Head of caudate nucleus (tissue), 42 donors: ENCODE measurements around the gene CLEC2B.
"Not testable (repeated sequence)": the region's sequence is repeated elsewhere in the genome, so short reads cannot be mapped to it uniquely, and the experiment has no call there.

ENCODE experiments used
- DNase-seq, 42 donors: peaks; one replicate each; pipeline versions ENCODE4 v3.0.0 to v3.0.0-alpha.2; 2020 to 2021; ENCODE audit warnings: mixed read lengths in 7 of 42
- intact Hi-C: fragments of 100-400 bp; cut with DNase I; formaldehyde crosslinking; loops from one replicate; pipeline ENCODE4 v1.15.0; 2022

Gene CLEC2B

DNA sequence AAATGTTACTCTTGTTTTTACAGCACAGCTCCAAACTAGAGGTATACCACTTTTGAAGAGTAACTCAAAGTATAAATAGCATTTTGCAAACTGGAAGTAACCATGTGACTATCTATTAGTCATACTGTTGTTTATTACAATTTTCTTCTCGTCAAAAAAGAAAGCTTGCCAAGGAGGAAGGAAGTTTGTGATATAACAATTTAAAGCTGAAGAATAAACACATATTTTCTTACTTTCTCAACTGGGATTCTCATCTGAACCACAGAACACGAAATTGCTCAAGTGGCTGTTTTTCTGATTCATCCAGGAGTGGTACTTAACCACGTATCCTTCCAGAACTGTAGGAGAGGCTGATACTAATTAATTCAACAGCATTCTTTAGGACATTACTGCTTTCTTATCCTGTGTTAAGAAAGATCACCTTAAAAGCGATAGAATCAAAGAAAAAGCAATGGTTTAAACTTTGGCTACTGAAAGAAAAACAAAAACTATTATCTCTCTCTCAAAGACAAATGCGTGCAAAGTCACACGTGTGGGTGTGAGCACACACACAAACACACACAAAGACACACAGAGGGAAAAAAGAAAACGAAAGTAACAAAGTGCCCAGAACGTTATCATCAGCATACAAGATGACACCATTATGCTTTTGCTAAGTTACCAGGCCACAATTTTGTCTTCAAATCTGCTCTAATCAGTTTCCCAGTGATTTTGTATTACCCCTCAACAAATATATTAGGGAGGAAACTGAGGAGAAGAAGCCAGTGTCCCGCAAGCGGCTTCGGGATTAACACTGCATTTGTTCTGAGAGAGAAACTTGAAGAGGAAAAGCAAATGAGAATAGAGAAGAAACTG lies at the start of gene CLEC2B:
CLEC2B (minus strand) TSS at position 48 of the 855 bp plus-strand sequence.
- intact Hi-C loops, result no loop called here
- DNase-seq, result no peak

DNA sequence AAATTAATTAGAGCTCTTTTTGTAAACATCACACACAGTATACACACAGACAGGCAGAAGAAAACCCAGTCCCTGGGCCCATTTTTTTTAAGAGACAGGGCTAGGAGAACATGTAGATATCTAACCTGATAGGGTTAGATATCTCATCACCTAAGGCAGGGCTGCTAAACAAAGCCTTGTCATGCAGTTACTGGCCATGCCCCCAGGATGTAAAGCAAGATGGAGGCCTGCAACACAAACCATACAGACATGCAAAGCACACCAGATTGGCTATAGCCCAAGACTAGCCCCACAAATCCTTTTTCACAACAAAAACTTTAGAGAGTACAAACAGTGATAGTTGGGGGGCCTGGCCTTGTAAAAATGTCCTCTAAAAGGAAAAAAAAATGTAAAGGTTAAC lies 42.6 kb upstream of the CLEC2B start:
- DNase-seq, result no peak
- intact Hi-C loops, result no loop called here

GRCh38 chr12:9910716-9911421 lies 41.7 kb upstream of the CLEC2B start:
- DNase-seq, result no peak
- intact Hi-C loops, result no loop called here

DNA sequence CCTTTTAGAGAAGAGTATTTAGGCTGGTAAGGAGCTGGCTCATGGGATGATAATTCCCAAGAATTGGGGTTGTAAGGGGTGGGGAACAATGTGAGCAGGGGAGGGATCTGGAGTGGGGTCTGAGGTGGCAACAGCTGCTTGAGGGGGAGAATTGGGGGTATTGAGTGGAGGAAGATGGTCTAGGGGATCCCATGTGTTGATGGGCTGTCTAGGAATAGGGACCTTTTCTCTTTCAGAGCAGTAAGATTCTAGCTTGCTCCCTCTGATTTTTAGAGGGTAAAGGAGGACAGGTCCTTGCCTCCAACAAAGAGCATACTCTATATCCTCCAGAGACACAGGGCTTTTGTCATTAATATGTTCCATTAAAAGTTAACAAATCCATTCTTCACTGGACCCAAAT lies 40.6 kb upstream of the CLEC2B start:
- intact Hi-C loops, result no loop called here
- DNase-seq, result no peak

- no peak for DNase-seq
- intact Hi-C loops, result no loop called here
These were observed 39.2 kb upstream of the CLEC2B start for GRCh38 chr12:9908350-9908749.

DNA sequence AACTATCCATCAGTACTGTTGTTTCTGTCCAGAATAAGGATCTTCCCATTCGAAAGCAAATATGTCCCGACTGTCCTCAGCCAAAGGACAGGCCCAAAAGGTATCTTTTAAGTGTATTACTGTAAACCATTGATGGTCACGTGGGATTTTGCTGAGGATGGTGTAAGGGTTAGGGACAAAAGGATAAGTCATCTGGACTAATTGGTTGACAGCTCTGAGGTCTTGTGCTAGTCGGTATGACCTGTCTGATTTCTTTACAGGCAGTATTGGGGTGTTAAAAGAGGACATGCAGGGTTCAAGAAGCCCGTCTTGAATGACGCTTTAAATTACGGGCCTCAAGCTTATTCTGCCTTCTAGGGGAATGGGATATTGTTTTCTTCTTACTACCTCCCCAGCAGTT lies 38.6 kb upstream of the CLEC2B start:
- no peak for DNase-seq
- intact Hi-C loops, result no loop called here

DNA sequence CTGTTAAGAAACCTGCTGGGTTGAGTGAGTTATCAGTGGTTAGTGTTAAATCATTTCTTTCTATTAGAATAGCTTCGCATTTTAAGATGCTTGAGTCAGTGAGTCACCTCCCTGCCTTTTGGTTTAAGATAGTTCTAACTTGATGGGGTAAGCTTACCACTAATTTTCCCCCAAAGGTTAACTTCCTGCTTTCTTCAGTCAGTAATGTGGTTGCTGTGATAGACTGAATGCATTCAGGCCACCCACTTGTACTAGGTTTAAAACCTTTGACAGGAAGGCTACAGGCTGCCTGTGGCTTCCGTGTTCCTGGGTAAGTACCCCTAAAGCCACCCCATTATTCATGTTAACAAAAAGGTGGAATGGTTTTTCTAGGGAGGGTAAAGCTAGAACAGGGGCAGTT lies 37.7 kb upstream of the CLEC2B start:
- DNase-seq, result no peak
- intact Hi-C loops, result no loop called here

DNA sequence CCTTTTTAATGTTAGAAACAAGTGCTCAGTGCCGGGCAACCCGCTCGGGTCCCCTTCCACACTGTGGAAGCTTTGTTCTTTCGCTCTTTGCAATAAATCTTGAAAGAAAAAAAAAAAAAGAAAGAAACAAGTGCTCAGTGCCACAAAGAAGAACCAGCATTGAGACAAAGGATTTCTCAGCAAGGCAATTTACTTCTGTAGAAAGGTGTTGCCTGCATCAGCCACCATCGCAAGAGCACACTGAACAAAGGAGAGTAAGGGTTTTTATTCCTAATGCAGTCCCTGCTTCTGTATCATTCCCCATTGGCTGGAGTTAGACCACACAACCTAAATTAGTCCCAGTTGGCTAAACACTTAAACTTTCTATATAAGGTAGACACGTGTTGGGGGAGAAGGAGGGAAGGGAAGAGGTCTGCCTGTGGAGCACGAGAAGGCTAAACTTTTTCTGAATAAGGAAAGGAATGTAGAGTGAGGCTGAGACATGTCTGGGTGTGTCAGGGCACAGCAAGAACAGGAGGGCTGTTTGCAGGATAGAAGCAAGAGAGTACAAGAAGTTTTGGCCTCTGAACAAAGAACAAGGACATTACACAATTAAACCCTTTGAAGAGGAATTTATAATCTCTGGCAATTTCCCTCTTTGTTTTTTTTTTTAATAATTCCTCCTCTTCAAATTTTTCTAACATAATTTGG lies 33.5 kb upstream of the CLEC2B start:
- intact Hi-C loops, result no loop called here
- no peak for DNase-seq

DNA sequence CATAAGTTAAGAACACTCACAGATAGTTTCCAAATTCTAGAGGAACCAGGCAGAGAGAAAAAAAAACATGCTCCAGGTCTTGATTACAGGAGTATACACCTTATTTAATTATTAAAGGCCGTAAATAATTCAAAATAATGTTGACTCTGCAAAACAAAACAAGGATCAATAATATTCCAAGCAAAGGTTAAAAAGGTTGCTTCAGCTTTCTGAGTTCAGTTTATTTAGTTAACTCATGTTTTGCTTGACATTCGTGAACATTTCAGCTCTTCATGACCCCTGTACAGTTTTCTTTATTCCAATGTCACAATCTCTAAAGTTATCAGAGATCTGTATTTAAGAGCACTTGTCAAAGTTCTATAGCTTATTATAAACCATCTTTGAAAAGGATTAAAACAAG lies 31.8 kb upstream of the CLEC2B start:
- no peak for DNase-seq
- intact Hi-C loops, result no loop called here

- intact Hi-C loops, result no loop called here
- DNase-seq, result no peak
These were observed 30.1 kb upstream of the CLEC2B start for GRCh38 chr12:9899209-9899608.

GRCh38 chr12:9897535-9897934 lies 28.4 kb upstream of the CLEC2B start:
- no peak for DNase-seq
- intact Hi-C loops, result no loop called here

- intact Hi-C loops, result no loop called here
- DNase-seq, result no peak
These were observed 26.2 kb upstream of the CLEC2B start for GRCh38 chr12:9895215-9895971.

DNA sequence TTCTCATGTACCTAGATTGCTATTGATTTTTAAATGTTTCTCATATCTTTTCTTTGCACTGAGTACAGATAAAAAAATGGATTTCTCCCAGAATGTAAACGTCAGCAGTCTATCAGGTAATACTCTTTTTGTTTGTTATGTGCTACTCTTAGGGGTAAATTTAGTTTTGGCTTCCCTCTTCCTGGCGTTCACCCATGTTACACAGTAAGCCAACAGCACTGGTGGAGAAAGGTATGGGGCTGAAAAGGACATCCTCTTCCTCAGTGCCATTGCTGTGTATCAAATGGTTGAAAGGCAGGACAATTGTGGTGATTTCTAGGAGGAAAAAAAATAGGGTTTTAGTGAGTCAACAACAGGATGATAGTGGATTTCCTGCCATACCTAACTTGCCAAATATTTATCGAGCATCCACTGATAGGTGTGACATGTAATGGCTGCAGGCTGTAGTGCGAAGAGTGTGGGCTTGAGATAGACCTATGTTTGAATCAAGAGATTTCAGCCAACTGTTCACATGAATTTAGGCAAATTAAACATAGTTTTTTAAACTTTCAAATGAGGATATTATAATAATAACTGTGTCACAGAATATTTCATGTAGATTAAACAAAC lies 19.6 kb upstream of the CLEC2B start:
- DNase-seq, result no peak
- intact Hi-C loops, result no loop called here

GRCh38 chr12:9883175-9883574 lies 14.0 kb upstream of the CLEC2B start:
- intact Hi-C loops, result no loop called here
- DNase-seq, result no peak

GRCh38 chr12:9881988-9882387 lies 12.8 kb upstream of the CLEC2B start:
- intact Hi-C loops, result no loop called here
- no peak for DNase-seq

- intact Hi-C loops, result no loop called here
- DNase-seq, result no peak
These were observed 12.1 kb upstream of the CLEC2B start, which contains the start of gene KLRF2 for GRCh38 chr12:9881246-9881645. Gene KLRF2, plus strand, starts transcription at chr12:9881489. Its CDS starts 107 bp downstream, at chr12:9881596.

DNA sequence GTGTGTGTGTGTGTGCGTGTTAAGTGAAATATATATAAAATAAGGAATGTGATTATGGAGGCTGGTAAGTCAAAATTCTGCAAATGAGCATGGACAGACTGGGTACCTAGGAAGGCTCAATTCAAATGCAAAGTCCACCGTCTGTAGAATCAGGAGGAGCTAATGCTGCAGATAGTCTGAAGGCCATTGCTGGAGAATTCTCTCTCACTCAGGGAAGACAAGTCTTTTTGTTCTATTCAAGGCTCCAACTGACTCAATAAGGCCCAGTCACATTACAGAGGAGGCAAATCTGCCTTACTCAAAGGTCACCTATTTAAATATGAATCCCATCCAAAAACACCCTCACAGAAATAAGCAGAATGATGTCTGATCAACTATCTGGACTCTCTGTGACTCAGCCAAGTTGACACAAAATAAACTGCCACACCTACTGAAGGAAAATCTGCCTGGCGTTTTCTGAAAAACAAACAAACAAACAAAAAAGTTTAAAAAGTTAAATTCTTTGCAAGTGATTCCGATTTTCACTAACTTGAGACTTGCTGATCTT lies 11.5 kb upstream of the CLEC2B start:
- DNase-seq, result no peak
- intact Hi-C loops, result no loop called here

DNA sequence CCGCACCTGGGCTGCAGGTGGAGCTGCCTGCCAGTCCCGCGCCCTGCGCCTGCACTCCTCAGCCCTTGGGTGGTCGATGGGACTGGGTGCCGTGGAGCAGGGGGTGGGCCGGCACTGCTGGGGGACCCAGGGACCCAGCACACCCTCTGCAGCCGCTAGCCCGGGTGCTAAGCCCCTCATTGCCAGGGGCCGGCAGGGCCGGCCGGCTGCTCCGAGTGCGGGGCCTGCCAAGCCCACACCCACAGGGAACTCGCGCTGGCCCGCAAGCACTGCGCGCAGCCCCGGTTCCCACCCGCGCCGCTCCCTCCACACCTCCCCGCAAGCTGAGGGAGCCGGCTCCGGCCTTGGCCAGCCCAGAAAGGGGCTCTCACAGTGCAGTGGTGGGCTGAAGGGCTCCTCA lies 7.0 kb upstream of the CLEC2B start:
- intact Hi-C loops, DNase-seq: not testable (repeated sequence)

DNA sequence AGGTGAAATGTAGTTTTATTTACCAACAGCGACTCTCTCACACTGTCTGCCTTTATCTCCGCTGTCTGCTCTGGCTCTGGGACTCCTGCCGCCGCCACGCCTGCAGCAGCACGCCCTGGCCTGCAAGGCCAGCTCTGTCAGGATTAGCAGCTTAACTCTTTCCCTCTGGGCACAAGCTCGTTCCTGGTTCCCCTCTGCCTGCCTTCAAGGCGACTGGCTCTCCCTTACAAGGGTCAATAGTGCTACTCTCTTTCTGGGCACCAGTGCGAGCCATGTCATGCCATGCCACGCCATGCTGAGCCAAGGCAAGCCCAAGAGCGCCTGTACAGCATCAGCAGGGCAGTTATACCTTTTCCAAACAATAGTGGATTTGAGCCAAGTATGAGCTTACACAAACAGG lies 3.6 kb upstream of the CLEC2B start:
- no peak for DNase-seq
- intact Hi-C loops, result no loop called here
